ENCODE data around the gene ZNF622. TPM values are rescaled to one million over a fixed set of nuclear protein-coding genes. Genes with fewer than 3 reads are reported as not detected.
A peak's percentile ranks its signal among the peaks of the same experiment; 100 is the strongest.

The ZNF622 gene
- total RNA-seq, 1 experiment from 2014 or later, result 34.0 TPM

GRCh38 chr5:16459451-16459850 lies 6.1 kb downstream of the ZNF622 start:
- ChIA-PET CTCF (interaction anchor here (9.5 kb wide), 1 partner anchor 301 kb away, joined by 210 read pairs; no protein-coding TSS in a partner anchor), POLR2A (no interaction called here)
- BruUV-seq (replicated peaks), result no TSS peak
- H3K27ac Mint-ChIP-seq (ENCODE audit: low read depth, unreplicated experiment), result peak overlapping the region; percentile 17
- intact Hi-C loops (cut with micrococcal nuclease), result no loop called here
- H3K4me3 Mint-ChIP-seq (ENCODE audit: unreplicated experiment), result no peak overlapping the region
- TF ChIP-seq CTCF (IDR thresholded peaks at IDR 0.05; ENCODE audit: unreplicated experiment), result no peak
- H3K9me3 Mint-ChIP-seq (ENCODE audit: unreplicated experiment), result no peaks in the 10 kb centered on the region
- H3K27me3 Mint-ChIP-seq (ENCODE audit: insufficient read depth, unreplicated experiment), result no peaks in the 10 kb centered on the region
- H3K36me3 Mint-ChIP-seq (ENCODE audit: insufficient read depth, unreplicated experiment), result peaks cover 68% of the 10 kb centered on the region
- peaks cover 49% of the 10 kb centered on the region for H3K4me1 Mint-ChIP-seq (ENCODE audit: insufficient read depth, unreplicated experiment)
- DNase-seq (ENCODE audit: unreplicated experiment), result no peak

- CTCF ChIA-PET, result interaction anchor here (0.5 to 9.5 kb wide), 15 partner anchors 9 to 994 kb away, joined by 3 to 210 read pairs (median 4); no protein-coding TSS in a partner anchor
- Mint-ChIP-seq H3K27me3 (ENCODE audit: insufficient read depth, unreplicated experiment) (no peaks in the 10 kb centered on the region), H3K36me3 (ENCODE audit: insufficient read depth, unreplicated experiment) (peaks cover 72% of the 10 kb centered on the region), H3K4me3 (ENCODE audit: unreplicated experiment) (no peak overlapping the region), H3K27ac (ENCODE audit: low read depth, unreplicated experiment) (peak overlapping the region; percentile 4), H3K9me3 (ENCODE audit: unreplicated experiment) (no peaks in the 10 kb centered on the region), H3K4me1 (ENCODE audit: insufficient read depth, unreplicated experiment) (peaks cover 43% of the 10 kb centered on the region)
- intact Hi-C loops (cut with micrococcal nuclease), result no loop called here
- POLR2A ChIA-PET, result interaction anchor here (2.2 kb wide), 1 partner anchor 9 kb away, joined by 6 read pairs; no protein-coding TSS in a partner anchor
- TSS peak; percentile 2 for BruUV-seq (replicated peaks)
- DNase-seq (ENCODE audit: unreplicated experiment), result no peak
- no peak for TF ChIP-seq CTCF (IDR thresholded peaks at IDR 0.05; ENCODE audit: unreplicated experiment)
These were observed 7.7 kb downstream of the ZNF622 start for GRCh38 chr5:16457853-16458252.

GRCh38 chr5:16457451-16457850 lies 8.1 kb downstream of the ZNF622 start:
- no peak overlapping the region for H3K4me3 Mint-ChIP-seq (ENCODE audit: unreplicated experiment)
- peak overlapping the region; percentile 4 for H3K27ac Mint-ChIP-seq (ENCODE audit: low read depth, unreplicated experiment)
- BruUV-seq (replicated peaks), result no TSS peak
- H3K9me3 Mint-ChIP-seq (ENCODE audit: unreplicated experiment), result no peaks in the 10 kb centered on the region
- no peaks in the 10 kb centered on the region for H3K27me3 Mint-ChIP-seq (ENCODE audit: insufficient read depth, unreplicated experiment)
- CTCF ChIA-PET, result interaction anchor here (0.6 to 9.5 kb wide), 17 partner anchors 10 to 994 kb away, joined by 3 to 210 read pairs (median 4); no protein-coding TSS in a partner anchor
- peaks cover 43% of the 10 kb centered on the region for H3K4me1 Mint-ChIP-seq (ENCODE audit: insufficient read depth, unreplicated experiment)
- no peak for DNase-seq (ENCODE audit: unreplicated experiment)
- TF ChIP-seq CTCF (IDR thresholded peaks at IDR 0.05; ENCODE audit: unreplicated experiment), result no peak
- intact Hi-C loops (cut with micrococcal nuclease), result no loop called here
- POLR2A ChIA-PET, result interaction anchor here (2.2 kb wide), 1 partner anchor 9 kb away, joined by 6 read pairs; no protein-coding TSS in a partner anchor
- peaks cover 72% of the 10 kb centered on the region for H3K36me3 Mint-ChIP-seq (ENCODE audit: insufficient read depth, unreplicated experiment)

GRCh38 chr5:16456103-16456832 lies 9.3 kb downstream of the ZNF622 start:
- CTCF ChIA-PET, result interaction anchor here (0.6 to 9.5 kb wide), 46 partner anchors 8 to 1365 kb away, joined by 3 to 210 read pairs (median 4); partner anchors contain the start of gene ZNF622
- peak; percentile 73 for DNase-seq (ENCODE audit: unreplicated experiment)
- TF ChIP-seq CTCF (IDR thresholded peaks at IDR 0.05; ENCODE audit: unreplicated experiment), result peak; percentile 69
- intact Hi-C loops (cut with micrococcal nuclease), result loop anchor here (1.0 kb wide), 1 partner anchor 296 kb away; no protein-coding TSS in a partner anchor
- H3K9me3 Mint-ChIP-seq (ENCODE audit: unreplicated experiment), result no peaks in the 10 kb centered on the region
- BruUV-seq (replicated peaks), result no TSS peak
- POLR2A ChIA-PET, result interaction anchor here (1.0 to 2.7 kb wide), 4 partner anchors 8 to 295 kb away, joined by 3 to 10 read pairs (median 8); no protein-coding TSS in a partner anchor
- H3K27me3 Mint-ChIP-seq (ENCODE audit: insufficient read depth, unreplicated experiment), result no peaks in the 10 kb centered on the region
- H3K4me3 Mint-ChIP-seq (ENCODE audit: unreplicated experiment), result peak overlapping the region; percentile 13
- H3K36me3 Mint-ChIP-seq (ENCODE audit: insufficient read depth, unreplicated experiment), result peaks cover 71% of the 10 kb centered on the region
- peaks cover 34% of the 10 kb centered on the region for H3K4me1 Mint-ChIP-seq (ENCODE audit: insufficient read depth, unreplicated experiment)
- H3K27ac Mint-ChIP-seq (ENCODE audit: low read depth, unreplicated experiment), result peak overlapping the region; percentile 83
